H9 (cell line): ENCODE data around the gene OGFOD1. TPM values are rescaled to one million over a fixed set of nuclear protein-coding genes. Genes with fewer than 3 reads are reported as not detected.

Experiments
- DNase-seq: peaks from one replicate; pipeline ENCODE4 v3.0.0-alpha.2; 2017
- H2AFZ ChIP-seq: one replicate; pipeline ENCODE4 v1.6.1; 2013; ENCODE audit warnings: mild to moderate bottlenecking, low read length, control low read depth, moderate library complexity
- H2AK5ac ChIP-seq: 2 replicates; pipeline ENCODE4 v1.6.1; 2013; ENCODE audit warnings: low read length, control low read depth, mixed read lengths; ENCODE audit not compliant: insufficient read length
- H2BK120ac ChIP-seq: one replicate; pipeline ENCODE4 v1.6.1; 2013; ENCODE audit warnings: low read depth, mild to moderate bottlenecking, low read length, control low read depth, inconsistent platforms; ENCODE audit not compliant: poor library complexity, severe bottlenecking
- H2BK12ac ChIP-seq: 2 replicates; pipeline ENCODE4 v1.6.1; 2013; ENCODE audit warnings: low read length, control low read depth, mixed read lengths, low read depth; ENCODE audit not compliant: insufficient read length
- H2BK15ac ChIP-seq: 2 replicates; pipeline ENCODE4 v1.6.1; 2013; ENCODE audit warnings: low read depth, low read length, control low read depth
- H2BK20ac ChIP-seq: one replicate; pipeline ENCODE4 v1.6.1; 2013; ENCODE audit warnings: low read depth, mild to moderate bottlenecking, low read length, control low read depth, inconsistent platforms; ENCODE audit not compliant: poor library complexity, severe bottlenecking
- H2BK5ac ChIP-seq: 2 replicates; pipeline ENCODE4 v1.6.1; 2013; ENCODE audit warnings: low read length, control low read depth, mixed read lengths; ENCODE audit not compliant: insufficient read length
- H3K14ac ChIP-seq: 2 replicates; pipeline ENCODE4 v1.6.1; 2013; ENCODE audit warnings: low read length, control low read depth; ENCODE audit not compliant: insufficient read depth
- H3K18ac ChIP-seq: 2 replicates; pipeline ENCODE4 v1.6.1; 2013; ENCODE audit warnings: low read depth, mild to moderate bottlenecking, mixed read lengths, low read length, control low read depth; ENCODE audit not compliant: insufficient read length
- H3K23ac ChIP-seq: 2 replicates; pipeline ENCODE4 v1.6.1; 2013; ENCODE audit warnings: low read length, control low read depth, mixed read lengths, low read depth; ENCODE audit not compliant: insufficient read length
- H3K23me2 ChIP-seq: 2 replicates; pipeline ENCODE4 v1.6.1; 2013; ENCODE audit warnings: low read depth, mild to moderate bottlenecking, mixed read lengths, low read length, control low read depth; ENCODE audit not compliant: insufficient read length, poor library complexity, severe bottlenecking
- H3K27ac ChIP-seq: 2 replicates; pipeline ENCODE4 v1.5.1; 2013; ENCODE audit warnings: low read length, control low read depth, mixed read lengths, low read depth; ENCODE audit not compliant: insufficient read length
- H3K27me3 ChIP-seq: 2 replicates; pipeline ENCODE4 v1.6.1; 2013; ENCODE audit warnings: low read length, control low read depth, inconsistent platforms; ENCODE audit not compliant: insufficient read depth
- H3K4ac ChIP-seq: 2 replicates; pipeline ENCODE4 v1.6.1; 2013; ENCODE audit warnings: low read depth, mild to moderate bottlenecking, control low read depth, inconsistent platforms, low read length, moderate library complexity
- H3K4me1 ChIP-seq: 2 replicates; pipeline ENCODE4 v1.6.1; 2013; ENCODE audit warnings: low read length, control low read depth, inconsistent platforms; ENCODE audit not compliant: insufficient read depth
- H3K4me2 ChIP-seq: 2 replicates; pipeline ENCODE4 v1.6.1; 2013; ENCODE audit warnings: low read length, control low read depth, mixed read lengths; ENCODE audit not compliant: insufficient read length, insufficient read depth
- H3K56ac ChIP-seq: 2 replicates; pipeline ENCODE4 v1.6.1; 2013; ENCODE audit warnings: low read depth, mild to moderate bottlenecking, mixed read lengths, low read length, control low read depth; ENCODE audit not compliant: insufficient read length
- H3K79me1 ChIP-seq: 2 replicates; pipeline ENCODE4 v1.6.1; 2013; ENCODE audit warnings: low read depth, mild to moderate bottlenecking, moderate library complexity, low read length, control low read depth, inconsistent platforms; ENCODE audit not compliant: insufficient read depth, poor library complexity, severe bottlenecking
- H3K79me2 ChIP-seq: 2 replicates; pipeline ENCODE4 v1.6.1; 2013; ENCODE audit warnings: low read length, control low read depth, inconsistent platforms; ENCODE audit not compliant: insufficient read depth
- H3K9ac ChIP-seq: 2 replicates; pipeline ENCODE4 v1.6.1; 2013; ENCODE audit warnings: low read length, control low read depth, mixed read lengths; ENCODE audit not compliant: insufficient read length; ENCODE audit errors: extremely low read depth
- H3K9me3 ChIP-seq: one replicate; pipeline ENCODE4 v1.6.1; 2013; ENCODE audit warnings: low read depth, low read length, inconsistent platforms; ENCODE audit not compliant: control insufficient read depth
- H3T11ph ChIP-seq: one replicate; pipeline ENCODE4 v1.6.1; 2013; ENCODE audit warnings: mild to moderate bottlenecking, low read length, control low read depth, inconsistent platforms
- H4K20me1 ChIP-seq: one replicate; pipeline ENCODE4 v1.6.1; 2013; ENCODE audit not compliant: control insufficient read depth, insufficient read length, insufficient read depth
- H4K5ac ChIP-seq: 2 replicates; pipeline ENCODE4 v1.6.1; 2013; ENCODE audit warnings: low read depth, mild to moderate bottlenecking, mixed read lengths, low read length, control low read depth; ENCODE audit not compliant: insufficient read length
- H4K8ac ChIP-seq: replicated peaks from 2 replicates; pipeline ENCODE4 v1.6.1; 2013; ENCODE audit warnings: low read length, control low read depth, mixed read lengths, low read depth; ENCODE audit not compliant: insufficient read length
- H4K91ac ChIP-seq: 2 replicates; pipeline ENCODE4 v1.6.1; 2013; ENCODE audit warnings: low read depth, mild to moderate bottlenecking, moderate library complexity, mixed read lengths, low read length, control low read depth; ENCODE audit not compliant: insufficient read length
- H3K27ac Mint-ChIP-seq, 3 experiments: 2 replicates in 2 of 3; 3 replicates in 1 of 3; pipeline ENCODE4 v1.8.0; 2020 to 2021; ENCODE audit warnings: mixed read lengths in 3 of 3, mild to moderate bottlenecking in 1 of 3, moderate library complexity in 1 of 3
- H3K27me3 Mint-ChIP-seq: 2 replicates; pipeline ENCODE4 v1.8.0; 2021; ENCODE audit warnings: low read depth, mild to moderate bottlenecking, moderate library complexity, mixed read lengths
- H3K36me3 Mint-ChIP-seq, 3 experiments: 2 replicates in 2 of 3; 3 replicates in 1 of 3; pipeline ENCODE4 v1.8.0; 2020 to 2021; ENCODE audit warnings: low read depth in 3 of 3, mixed read lengths in 3 of 3; ENCODE audit not compliant: insufficient read depth in 1 of 3
- H3K4me1 Mint-ChIP-seq, 2 experiments: 2 replicates each; pipeline ENCODE4 v1.8.0; 2020; ENCODE audit warnings: mixed read lengths in 2 of 2
- H3K4me3 Mint-ChIP-seq, 2 experiments: 2 replicates in 1 of 2; 3 replicates in 1 of 2; pipeline ENCODE4 v1.8.0; 2020 to 2021; ENCODE audit warnings: mild to moderate bottlenecking in 2 of 2, mixed read lengths in 2 of 2, moderate library complexity in 1 of 2
- H3K9me3 Mint-ChIP-seq, 2 experiments: 2 replicates in 1 of 2; 3 replicates in 1 of 2; pipeline ENCODE4 v1.8.0; 2020; ENCODE audit warnings: mild to moderate bottlenecking in 2 of 2, mixed read lengths in 2 of 2, moderate library complexity in 1 of 2
- WGBS: extraction: QIAGEN DNeasy Blood & Tissue Kit; methylation state at CpG from one replicate; pipeline ENCODE4 v1.1.7; 2013; ENCODE audit warnings: missing lambda C conversion rate, low lambda C conversion rate, mixed read lengths; ENCODE audit not compliant: insufficient read length; ENCODE audit errors: extremely low coverage; 5-methylcytosine and 5-hydroxymethylcytosine counted together
- total RNA-seq: library from RNA; stranded (reverse); gene quantifications from 2 replicates; pipeline ENCODE4 v1.2.1, GENCODE V29; 2021
- TF ChIP-seq, protein P1 (sequence below): fragments of 200-600 bp; sonication (generic); conservative IDR thresholded peaks from 3 replicates; pipeline ENCODE4 v1.8.0; 2021; ENCODE audit warnings: antibody characterized with exemption, mild to moderate bottlenecking

Gene OGFOD1
- total RNA-seq, 1 experiment from 2014 or later, result 66.5 TPM

DNA sequence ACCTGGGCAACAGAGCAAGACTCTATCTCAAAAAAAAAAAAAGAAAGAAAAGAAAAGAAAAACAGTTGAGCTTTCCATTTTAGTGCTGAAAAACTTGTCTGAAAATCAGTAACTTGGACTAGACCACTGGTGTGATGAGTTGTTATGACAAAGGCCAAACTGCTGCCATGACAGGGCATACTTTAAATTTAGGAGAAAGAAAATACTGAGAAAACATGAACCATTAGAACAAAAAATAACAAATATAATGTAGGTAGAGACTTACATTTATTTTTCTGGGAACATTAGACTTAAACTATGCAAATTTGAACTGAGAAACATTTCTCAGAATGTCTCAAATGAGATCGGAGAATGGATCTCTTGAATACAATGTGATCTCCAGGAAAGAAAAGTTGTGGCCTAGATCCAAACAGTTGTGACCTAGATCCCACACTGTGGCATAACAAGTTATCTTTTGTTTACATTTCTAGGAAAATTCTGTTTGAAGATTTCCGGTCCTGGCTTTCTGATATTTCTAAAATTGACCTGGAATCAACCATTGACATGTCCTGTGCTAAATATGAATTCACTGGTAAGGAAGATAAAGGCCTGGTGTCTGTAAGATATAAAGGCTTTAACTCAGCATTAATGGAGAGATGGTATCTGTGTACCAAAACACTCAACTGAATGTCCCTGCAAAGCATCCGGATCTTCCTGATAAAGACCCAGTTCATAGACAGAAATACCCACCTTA lies 10.9 kb downstream of the OGFOD1 start:
- H3K18ac ChIP-seq, result no peak overlapping the region
- H2AFZ ChIP-seq, result no peak overlapping the region
- H3K4me3 Mint-ChIP-seq, result no peak overlapping the region
- peaks cover 25 to 79% (median 68%) of the 10 kb centered on the region in 3 experiments; a peak in 6 of 7 replicates for H3K36me3 Mint-ChIP-seq
- DNase-seq, result no peak
- H3K9ac ChIP-seq, result no peak overlapping the region
- H3K23me2 ChIP-seq, result no peaks in the 10 kb centered on the region
- no peak overlapping the region for H3K27ac ChIP-seq
- no peak overlapping the region for H2BK15ac ChIP-seq
- H3K79me1 ChIP-seq, result no peaks in the 10 kb centered on the region
- no peak overlapping the region for H2AK5ac ChIP-seq
- WGBS, result no CpG with 5 or more reads among the region's 3 CpGs
- no peaks in the 10 kb centered on the region for H3K27me3 Mint-ChIP-seq
- H3K14ac ChIP-seq, result no peak overlapping the region
- no peak overlapping the region for H3K4ac ChIP-seq
- H3T11ph ChIP-seq, result no peak overlapping the region
- H4K8ac ChIP-seq, result no peak overlapping the region
- H2BK120ac ChIP-seq, result no peak overlapping the region
- no peak overlapping the region for H4K91ac ChIP-seq
- no peak overlapping the region for H3K4me2 ChIP-seq
- H2BK5ac ChIP-seq, result no peak overlapping the region
- no peak overlapping the region for H3K23ac ChIP-seq
- H4K20me1 ChIP-seq, result no peaks in the 10 kb centered on the region
- H2BK20ac ChIP-seq, result no peak overlapping the region
- H4K5ac ChIP-seq, result no peak overlapping the region
- TF ChIP-seq, protein P1, sequence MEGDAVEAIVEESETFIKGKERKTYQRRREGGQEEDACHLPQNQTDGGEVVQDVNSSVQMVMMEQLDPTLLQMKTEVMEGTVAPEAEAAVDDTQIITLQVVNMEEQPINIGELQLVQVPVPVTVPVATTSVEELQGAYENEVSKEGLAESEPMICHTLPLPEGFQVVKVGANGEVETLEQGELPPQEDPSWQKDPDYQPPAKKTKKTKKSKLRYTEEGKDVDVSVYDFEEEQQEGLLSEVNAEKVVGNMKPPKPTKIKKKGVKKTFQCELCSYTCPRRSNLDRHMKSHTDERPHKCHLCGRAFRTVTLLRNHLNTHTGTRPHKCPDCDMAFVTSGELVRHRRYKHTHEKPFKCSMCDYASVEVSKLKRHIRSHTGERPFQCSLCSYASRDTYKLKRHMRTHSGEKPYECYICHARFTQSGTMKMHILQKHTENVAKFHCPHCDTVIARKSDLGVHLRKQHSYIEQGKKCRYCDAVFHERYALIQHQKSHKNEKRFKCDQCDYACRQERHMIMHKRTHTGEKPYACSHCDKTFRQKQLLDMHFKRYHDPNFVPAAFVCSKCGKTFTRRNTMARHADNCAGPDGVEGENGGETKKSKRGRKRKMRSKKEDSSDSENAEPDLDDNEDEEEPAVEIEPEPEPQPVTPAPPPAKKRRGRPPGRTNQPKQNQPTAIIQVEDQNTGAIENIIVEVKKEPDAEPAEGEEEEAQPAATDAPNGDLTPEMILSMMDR, result no peak
- H3K4me1 ChIP-seq, result no peaks in the 10 kb centered on the region
- H3K4me1 Mint-ChIP-seq, result no peaks in the 10 kb centered on the region
- no peaks in the 10 kb centered on the region for H3K9me3 ChIP-seq
- H3K27me3 ChIP-seq, result no peaks in the 10 kb centered on the region
- no peaks in the 10 kb centered on the region for H3K79me2 ChIP-seq
- H3K9me3 Mint-ChIP-seq, result no peaks in the 10 kb centered on the region
- H3K27ac Mint-ChIP-seq, result no peak overlapping the region
- no peak overlapping the region for H3K56ac ChIP-seq
- H2BK12ac ChIP-seq, result no peak overlapping the region
